GM18907 (cell line): Measurements from ENCODE around the gene SELPLG.
"Not testable (repeated sequence)": the region's sequence is repeated elsewhere in the genome, so short reads cannot be mapped to it uniquely, and the experiment has no call there.

Experiments used
- ATAC-seq: cut with Tn5 transposase; IDR thresholded peaks from one replicate; pipeline ENCODE4 v1.9.1; 2021; ENCODE audit warnings: mild to moderate bottlenecking, moderate library complexity; ENCODE audit not compliant: unreplicated experiment

Gene SELPLG

DNA sequence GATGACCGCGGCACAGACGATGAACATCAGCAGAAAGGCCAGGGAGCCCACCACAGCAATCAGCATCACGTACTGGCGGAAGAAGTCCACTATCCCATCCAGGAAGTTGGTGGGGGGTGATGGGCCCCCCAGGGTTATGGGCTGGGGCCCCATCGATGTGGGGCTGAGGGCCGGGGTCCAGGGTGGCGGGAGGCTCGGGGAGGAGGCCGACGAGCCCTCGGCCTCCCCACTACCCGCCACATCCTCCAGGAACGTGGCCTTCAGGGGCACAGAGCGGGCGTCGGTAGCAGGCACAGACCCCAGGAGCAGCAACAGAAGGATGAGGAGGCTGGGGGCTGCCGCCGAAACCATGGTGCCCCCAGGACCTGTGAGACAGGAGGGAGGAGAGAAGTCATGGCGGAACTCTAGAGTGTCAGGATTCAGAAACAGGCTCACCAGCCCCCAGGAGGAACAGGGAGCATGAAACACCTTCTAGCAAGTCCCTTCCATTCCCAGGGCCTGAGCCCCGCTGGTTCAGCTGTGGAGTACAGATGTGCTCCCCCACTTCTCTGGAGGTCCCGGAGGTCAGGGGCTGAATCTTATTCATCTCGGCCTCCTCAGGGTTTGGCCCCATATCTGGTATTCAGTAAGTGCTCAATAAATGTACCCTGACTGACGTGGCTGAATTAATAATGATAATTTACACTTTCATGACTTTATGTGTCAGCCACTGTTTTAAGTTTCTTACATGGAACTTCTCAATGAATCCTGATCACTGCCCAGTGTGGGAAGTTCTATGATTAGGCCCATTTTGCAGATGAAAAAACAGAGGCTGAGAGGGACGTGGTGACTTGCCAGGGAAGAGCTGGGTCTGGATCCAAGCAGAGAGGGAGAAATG is 41.4 kb downstream of the SELPLG start:
- ATAC-seq: no peak

DNA sequence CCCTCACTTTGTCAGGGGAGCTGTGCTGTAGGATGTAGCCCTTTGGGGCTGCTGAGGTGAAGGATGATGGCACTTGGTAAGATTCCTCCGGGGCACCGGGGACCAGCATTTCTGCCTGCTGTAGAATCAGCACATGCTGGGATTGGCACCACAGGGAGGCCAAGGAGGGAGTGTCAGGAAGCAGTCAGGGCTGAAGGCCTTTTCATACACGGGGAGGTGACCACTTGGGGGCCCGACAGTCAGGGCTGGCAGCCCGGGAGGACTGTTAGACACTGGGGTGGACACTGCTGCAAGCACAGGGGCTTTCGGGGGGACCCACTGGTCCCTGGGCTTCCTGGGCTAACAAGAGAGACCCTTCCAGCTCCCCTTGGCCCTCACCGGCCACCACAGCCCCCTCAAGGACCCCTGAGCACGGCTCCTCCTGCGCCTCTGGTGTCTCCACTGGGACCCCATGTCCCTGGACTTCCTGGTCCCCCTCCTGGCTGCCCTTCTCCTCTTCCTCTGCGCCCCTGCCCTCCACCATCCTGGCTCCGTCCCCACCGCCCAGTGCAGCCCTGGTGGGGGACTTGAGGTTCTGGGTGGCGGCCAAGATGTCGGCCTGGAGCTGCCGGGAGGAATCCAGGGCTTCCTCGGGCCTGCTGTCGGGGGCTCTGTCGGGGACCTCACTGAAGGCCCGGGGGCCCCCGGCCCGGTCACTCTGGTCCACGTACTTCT is 42.3 kb downstream of the SELPLG start:
- no peak for ATAC-seq

DNA sequence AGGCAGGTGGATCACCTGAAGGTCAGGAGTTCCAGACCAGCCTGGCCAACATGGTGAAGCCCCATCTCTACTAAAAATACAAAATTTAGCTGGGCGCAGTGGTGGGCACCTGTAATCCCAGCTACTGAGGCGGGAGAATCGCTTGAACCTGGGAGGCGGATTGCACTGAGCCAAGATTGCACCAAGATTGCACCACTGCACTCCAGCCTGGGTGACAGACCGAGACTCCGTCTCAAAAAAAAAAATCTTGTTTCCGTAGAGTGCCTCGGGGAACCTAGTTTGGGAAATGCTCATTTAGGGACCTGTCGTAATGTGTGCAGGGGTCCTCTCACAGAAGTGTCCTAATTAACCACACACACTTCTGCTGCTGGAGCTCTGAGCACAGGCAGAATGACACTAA is 43.2 kb downstream of the SELPLG start:
- ATAC-seq: not testable (repeated sequence)

DNA sequence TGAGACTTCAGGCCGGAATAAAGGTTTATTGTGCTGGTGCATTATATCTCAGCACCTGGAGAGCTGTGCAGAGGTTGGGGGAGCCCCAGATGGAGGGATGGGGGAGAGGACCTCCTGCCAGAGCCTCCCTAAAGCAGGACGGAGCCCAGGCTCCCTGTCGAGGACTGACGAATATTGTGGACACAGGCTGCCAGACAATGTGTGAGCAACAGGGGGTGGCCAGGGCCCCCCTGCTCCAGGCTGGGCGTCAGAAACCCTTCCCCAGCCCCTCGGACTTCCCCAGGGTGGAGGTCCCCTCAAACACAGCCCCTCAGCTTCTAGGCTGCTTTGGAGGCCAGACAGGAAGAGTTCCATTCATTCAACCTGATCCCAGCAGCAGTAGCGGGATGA is 43.9 kb downstream of the SELPLG start:
- no peak for ATAC-seq

DNA sequence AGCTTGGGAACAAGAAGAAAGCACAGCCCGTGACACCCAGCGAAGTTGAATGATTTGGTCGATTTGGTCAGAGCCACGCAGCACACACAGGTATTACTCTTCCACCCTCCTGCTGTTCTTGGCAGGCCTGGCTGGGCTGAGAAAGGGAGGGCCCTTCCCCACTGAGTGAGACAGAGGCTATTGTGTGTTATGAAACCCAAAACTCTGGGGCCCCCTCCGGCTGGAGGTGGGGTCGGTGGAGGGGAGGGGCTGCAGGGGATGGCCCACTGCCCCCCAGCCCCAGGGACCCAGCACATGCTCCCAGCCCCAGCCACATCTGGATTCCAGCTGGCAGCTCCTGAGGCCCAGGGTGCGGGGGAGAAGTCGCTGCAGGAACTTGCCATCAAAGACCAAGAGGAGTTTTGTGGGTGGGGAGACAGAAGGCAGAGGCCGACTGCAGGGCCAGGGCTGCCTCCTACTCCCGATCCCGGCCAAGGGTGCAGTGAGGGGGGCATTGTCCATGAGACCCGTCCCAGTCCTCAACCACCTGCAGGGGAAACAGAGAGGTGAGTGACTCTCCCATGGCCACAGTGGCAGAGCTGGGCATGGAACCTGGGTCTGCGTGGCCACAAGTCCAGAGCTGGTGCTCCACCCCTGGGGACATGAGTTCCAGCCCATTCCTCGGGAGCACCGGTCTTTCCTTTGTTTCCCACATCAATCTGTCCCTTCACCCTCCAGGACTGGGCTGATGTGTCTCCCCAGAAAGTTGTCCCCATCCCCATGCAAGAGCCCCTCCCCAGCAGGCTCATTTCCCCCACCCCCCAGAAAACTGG is 44.5 kb downstream of the SELPLG start:
- no peak for ATAC-seq

DNA sequence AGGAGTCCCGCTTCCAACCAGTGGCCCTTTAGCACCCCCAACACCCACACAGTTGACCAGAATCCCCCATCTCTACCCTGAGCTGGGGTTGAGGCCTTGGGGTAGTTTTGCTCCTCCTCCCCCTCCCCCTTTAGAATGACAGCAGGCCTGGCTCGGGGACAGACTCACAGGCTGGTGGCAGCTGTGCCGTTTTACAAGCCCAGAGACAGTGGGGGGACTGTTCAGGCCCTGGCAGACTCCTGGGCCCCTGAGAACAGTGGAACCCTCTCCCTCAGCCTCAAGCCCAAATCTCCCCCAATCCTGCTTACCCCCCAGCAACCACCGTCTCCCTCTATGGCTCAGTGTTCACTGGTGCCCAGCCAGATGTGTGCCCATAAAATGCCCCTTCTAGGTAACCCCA is 45.9 kb downstream of the SELPLG start:
- ATAC-seq: no peak

DNA sequence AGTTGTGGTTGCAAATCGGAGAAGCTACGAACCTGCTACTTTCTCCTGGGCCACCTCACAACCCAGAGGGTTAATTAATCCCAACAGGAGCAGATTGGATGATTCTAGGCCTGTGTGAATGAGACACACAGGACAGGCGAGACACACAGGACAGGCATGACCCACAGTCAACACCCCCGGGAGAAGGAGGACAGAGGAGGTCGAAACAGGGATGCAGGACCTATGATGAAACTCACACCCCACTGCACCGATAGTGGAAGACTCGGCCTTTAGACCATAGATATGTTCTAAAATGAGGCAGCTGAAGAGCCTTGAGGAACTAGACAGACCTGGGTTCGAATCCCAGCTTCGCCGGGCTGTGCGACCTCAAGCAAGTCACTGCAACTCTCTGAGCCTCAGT is 47.4 kb downstream of the SELPLG start:
- no peak for ATAC-seq

DNA sequence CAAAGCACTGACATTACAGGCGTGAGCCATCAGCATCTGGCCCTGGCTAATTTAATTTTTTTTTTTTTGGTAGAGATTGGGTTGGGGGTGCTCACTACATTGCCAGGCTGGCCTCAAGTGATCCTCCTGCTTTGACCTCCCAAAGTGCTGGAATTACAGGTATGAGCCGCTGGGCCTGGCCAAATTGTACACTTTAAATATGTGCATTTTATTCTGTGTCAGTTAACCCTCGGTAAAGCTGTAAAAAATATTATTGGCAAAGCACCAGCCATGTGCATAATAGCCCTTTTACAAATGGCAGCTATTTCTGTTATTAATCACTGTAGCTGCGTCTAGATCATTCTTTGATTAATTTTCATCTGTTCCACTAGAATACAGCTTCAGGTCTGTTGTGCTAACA is 47.8 kb downstream of the SELPLG start:
- no peak for ATAC-seq

DNA sequence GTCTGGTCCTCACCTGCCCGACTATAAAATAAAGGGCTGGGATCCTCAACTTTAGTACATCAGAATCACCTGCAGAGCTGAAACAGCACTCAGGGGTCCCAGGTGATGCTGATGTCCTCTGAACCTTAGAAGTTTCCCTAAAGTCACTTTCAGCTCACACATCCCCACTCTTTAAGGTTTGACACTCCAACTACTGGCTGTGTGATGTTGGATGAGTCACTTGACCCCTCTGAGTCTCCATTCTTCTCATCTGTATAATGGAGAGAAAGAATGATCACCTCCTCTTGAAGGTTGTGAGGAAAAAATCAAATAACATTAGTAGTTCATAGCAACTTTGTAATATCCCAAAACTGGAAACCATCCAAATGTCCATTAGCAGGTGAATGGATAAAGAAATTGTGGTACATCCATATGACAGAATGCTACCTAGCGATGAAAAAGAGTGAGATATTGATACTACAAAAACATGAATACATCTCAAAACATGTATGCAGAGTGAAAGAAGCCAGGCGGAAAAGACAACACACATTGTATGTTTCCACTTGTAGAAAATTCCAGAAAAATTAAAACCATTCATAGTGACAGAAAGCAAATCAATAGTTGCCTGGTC is 49.1 kb downstream of the SELPLG start:
- ATAC-seq: no peak

DNA sequence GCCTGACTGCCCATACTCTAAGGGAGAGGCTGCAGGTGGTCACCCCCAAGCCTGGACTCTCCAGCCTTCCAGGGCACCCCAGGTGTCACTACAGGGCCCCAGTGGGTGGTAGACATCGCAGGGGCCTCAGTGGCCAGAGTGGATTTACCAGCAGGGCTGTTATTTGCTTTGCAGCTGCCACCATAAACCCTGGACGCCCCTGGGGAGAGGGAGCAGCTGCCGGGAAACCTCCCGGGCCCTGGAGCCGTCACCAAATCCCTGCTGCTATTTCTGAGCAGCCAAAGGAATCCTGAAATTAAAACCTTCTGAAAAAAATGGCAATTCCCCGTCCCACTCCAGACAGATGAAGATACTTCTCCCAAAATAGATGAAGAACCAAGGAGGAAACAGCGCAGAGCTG is 49.7 kb downstream of the SELPLG start:
- no peak for ATAC-seq

DNA sequence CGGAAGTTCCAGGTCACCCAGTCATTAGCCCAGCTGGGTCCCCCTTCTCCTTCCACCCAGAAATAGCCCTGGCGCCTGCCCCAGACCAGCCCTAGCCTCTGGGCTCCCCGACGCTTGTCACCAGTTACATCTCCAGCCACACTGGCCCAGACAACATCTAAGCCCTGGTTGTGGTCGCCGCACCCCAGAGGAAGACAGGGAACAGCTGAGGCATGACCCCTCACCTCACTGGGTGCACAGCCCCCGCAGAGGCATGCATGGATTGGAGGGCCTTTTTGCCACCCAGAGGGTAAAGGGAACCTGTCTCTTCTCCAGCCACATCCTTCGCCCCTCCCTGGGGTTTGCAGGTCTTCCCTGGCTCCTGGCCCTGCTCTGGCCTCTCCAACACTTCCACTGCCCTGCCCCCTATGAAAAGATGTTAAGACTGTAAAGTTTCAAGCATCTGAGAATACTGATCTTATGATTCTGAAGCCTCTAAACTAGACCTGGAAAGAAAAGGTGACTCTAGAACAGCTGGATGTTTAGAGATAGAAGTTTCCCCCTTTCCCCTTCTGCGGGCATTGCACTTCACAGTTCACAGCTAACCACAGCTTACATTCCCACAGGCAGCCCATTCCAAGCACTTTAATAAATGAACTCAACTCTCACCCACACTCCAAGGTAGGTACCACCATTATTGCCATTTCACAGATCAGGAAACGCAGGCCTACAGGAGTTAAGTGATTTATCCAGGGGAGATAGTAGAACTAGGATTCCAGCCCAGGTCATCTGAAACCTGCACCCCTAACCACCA is 50.5 kb downstream of the SELPLG start:
- no peak for ATAC-seq

DNA sequence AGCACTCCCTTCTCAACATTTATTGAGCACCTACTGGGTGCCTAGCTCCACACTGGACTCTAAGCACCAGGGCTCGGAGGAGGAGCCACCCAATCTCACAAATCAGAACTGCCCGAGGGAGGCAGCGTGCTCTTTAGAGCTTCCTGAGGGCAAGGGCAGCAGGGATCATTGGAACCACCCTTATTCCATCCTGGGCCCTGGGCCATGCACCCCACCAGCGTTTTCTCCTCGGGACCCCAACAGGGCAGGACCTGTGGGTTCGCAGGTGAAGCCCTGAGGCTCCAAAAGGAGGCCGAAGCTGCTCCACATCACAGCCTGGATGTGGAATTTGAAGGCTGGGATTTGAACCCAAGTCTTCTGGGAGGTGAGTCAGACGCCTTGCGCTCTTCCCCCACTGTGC is 51.2 kb downstream of the SELPLG start:
- no peak for ATAC-seq

DNA sequence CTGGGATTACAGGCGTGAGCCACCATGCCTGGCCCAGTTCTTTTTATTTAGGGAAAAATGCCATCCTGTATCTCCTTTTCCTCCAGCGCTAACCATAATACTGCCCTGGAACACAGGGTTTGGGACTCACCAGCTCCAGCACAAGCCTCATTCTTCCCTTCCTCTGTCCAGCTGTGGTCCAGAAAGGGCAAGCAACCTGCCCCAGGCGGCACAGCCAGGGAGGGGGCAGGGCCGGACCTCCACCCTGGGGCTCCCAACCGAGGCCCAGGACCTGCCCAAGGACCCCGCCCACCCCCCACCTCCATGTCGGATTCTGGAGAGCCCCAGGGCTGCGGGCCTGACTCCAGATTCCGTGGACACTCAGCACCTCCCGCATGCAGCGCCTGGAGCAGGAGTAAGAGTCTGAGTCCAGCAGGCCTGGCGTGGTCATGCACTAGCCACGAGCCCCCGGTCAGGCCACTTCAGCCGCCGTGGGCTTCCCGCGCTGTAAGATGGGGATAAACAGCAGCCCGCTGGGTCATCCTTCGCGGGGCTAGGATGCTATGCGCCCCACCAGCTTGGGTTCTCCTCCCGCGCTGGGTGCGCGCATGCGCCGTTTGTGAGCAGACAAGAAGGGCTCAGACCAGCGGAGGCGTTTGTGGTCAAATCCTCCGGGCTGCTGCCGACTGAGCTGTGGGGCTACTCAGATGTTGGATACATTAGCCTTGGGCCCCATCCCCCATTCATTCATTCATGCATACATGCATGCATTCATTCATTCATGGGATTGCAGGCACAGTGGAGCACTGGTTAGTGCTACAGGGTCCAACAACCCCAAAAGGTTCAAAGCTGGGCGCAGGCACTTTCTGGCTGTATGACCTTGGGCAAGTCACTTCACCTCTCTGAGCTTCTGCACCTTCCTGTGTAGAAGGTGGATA is 52.1 kb downstream of the SELPLG start:
- no peak for ATAC-seq

DNA sequence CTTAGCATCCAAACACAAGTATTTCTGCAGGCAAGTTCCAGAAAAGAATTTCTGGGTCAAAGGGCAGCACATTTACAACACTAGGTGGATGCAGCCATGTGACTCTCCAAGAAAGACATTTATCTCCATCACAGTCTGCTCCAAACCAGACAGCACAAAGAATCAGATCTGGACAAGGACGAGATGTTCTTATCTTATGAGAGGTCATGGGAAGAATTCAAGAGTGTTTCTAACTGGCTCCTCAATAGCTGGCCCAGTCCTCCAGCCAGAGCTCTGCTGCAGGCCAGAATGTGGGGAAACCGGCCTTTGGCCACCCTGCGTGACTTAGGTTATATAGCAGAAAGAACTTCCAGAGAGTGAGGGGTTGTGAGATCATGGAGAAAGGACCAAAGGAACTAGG is 53.2 kb downstream of the SELPLG start:
- ATAC-seq: no peak

DNA sequence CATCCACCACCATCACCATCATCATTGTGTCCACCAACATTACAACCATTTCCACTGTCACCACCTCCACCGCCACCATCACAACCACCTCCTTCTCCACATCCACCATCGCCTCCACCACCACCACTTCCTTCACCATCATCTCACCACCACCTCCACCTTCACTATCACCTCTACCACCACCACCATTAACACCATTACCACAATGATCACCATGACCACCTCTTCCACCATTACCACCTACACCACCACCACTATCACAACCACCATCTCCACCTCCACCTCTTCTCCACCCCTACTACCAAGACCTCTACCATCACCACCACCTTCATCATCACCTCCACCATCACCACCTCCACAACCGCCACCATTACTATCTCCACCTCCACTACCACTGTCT is 54.9 kb downstream of the SELPLG start:
- no peak for ATAC-seq

DNA sequence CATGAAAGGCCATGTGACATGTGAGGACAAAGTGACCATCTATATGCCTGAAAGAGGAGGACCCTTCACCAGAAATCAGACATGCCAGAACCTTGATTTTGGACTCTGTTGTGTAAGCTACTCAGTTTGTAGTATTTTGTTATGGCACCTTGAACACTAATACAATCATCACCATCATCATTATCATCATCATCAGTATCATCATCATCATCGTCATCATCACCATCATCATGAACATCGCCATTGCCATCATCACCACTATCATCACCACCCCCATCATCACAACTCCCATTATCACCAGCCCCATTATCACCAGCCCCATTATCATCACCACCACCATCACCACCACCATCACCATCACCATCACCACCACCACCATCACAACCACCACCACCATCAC is 55.4 kb downstream of the SELPLG start:
- no peak for ATAC-seq

DNA sequence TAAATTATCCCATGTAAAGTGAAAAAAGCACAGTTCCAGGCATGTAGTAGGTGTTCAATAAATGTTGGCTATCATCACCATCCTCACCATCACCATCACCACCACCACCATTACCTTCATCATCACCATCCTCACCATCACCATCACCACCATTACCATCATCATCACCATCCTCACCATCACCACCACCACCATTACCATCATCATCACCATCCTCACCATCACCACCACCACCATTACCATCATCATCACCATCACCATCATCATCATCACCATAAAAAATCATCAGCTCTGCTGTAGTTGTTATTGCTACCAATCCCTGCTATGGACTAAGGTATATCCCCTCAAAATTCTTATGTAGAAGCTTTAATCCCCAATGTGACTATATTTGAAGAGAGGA is 56.2 kb downstream of the SELPLG start:
- no peak for ATAC-seq

DNA sequence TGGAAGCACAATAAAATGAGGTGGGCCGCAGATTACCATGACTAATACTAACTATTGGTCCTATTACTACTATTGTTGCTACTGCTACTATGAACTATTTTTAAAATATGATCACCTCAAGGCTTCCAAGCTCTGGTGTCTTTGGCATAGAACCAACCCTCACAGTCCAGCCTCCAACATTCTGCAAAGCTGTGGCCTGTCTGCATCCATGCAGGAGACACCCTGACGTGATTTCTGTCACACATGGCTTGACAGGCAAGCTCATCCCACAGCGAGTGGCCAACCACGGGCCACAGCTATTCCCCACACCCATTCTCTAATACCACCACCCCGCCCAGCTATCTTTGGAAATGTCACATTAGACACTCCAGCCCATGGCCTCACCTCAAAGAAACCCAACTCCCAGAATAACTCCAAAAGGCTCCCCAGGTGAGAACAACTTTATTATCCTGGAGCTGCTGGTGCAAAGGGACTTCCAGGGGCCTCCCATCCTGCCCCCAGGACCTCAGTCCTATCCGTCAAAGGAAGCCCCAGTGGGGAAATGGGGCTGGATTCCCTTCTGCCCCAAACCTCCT is 56.9 kb downstream of the SELPLG start:
- no peak for ATAC-seq
